ENCODE measurements around the gene ITGAD.

DNA sequence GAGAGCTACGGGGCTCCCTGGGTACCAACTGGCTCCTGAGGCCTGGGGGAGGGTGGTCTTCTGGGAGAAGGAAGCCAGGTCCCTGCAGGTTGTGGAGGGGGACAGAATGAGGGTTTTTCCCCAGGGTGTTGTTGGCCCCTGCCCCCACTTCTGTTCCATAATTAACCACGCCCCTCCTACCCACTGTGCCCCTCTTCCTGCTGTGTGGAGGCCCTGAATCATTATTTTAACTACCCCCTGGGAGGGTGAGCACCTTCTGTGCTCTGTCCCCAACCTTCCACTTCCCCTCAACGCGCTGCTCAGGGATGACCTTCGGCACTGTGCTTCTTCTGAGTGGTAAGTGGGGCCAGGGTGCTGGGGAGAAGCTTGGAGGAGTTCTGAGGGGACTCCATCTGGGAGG, at the start of gene ITGAD:
- no peak for TF ChIP-seq POLR2A (IDR thresholded peaks at IDR 0.05)
- TF ChIP-seq, protein P1, sequence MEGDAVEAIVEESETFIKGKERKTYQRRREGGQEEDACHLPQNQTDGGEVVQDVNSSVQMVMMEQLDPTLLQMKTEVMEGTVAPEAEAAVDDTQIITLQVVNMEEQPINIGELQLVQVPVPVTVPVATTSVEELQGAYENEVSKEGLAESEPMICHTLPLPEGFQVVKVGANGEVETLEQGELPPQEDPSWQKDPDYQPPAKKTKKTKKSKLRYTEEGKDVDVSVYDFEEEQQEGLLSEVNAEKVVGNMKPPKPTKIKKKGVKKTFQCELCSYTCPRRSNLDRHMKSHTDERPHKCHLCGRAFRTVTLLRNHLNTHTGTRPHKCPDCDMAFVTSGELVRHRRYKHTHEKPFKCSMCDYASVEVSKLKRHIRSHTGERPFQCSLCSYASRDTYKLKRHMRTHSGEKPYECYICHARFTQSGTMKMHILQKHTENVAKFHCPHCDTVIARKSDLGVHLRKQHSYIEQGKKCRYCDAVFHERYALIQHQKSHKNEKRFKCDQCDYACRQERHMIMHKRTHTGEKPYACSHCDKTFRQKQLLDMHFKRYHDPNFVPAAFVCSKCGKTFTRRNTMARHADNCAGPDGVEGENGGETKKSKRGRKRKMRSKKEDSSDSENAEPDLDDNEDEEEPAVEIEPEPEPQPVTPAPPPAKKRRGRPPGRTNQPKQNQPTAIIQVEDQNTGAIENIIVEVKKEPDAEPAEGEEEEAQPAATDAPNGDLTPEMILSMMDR (IDR thresholded peaks at IDR 0.05) = no peak
